Fibroblast of lung (primary cell): ENCODE results near the gene CASKIN1.

Source experiments
- EZH2 ChIP-seq: IDR thresholded peaks from 2 replicates; pipeline ENCODE4 v1.5.1; 2012; ENCODE audit warnings: low read length, control low read depth, mild to moderate bottlenecking; ENCODE audit errors: missing control alignments
- TF ChIP-seq, protein P1 (sequence below), 2 donors: IDR thresholded peaks in 1 of 2; conservative IDR thresholded peaks in 1 of 2; 1 replicate in 1 of 2; 2 replicates in 1 of 2; pipeline ENCODE4 v1.5.1; 2011 to 2012; ENCODE audit warnings: low read length in 2 of 2, control low read depth in 1 of 2, inconsistent platforms in 1 of 2, low read depth in 1 of 2, mild to moderate bottlenecking in 1 of 2

DNA sequence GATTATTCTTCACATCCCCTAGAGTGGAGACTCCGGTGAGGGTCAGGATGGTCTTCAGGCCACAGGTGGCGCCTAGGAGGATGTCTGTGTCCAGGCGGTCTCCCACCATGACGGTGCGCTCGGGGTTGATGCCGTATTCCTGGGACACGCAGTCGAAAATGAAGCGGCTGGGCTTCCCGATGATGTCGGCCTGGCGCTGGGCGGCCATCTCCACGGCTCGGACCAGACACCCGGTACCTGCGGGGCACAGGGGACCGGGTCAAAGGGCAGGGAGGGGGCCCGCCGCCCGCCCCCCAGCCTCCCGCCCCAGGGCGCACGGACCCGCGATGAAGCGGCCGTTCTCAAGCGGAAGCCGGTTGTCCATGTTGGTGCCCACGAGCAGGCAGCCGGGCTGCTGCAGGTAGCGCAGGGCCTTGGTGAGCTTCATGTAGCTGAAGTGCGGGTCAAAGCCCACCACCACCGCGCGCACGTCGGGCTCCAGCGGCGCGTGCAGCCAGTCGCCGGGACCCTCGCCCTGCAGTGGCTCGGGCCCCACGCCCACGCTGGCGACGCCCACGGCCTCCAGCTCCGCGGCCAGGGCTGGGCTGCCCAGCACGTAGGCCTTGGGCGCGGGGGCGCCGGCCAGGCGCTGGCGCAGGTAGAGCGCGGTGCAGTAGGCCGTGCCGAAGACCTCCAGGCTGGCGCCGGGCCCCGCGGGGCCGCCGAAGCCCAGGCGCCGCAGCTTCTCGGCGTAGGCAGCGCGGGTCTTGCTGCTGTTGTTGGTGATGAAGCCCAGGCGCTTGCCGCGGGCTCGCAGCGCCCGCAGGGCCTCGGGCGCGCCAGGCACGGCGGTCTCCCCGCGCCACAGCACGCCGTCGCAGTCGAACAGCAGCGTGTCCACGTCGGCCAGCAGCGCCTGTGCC is 17.7 kb upstream of the CASKIN1 start:
- TF ChIP-seq, protein P1, sequence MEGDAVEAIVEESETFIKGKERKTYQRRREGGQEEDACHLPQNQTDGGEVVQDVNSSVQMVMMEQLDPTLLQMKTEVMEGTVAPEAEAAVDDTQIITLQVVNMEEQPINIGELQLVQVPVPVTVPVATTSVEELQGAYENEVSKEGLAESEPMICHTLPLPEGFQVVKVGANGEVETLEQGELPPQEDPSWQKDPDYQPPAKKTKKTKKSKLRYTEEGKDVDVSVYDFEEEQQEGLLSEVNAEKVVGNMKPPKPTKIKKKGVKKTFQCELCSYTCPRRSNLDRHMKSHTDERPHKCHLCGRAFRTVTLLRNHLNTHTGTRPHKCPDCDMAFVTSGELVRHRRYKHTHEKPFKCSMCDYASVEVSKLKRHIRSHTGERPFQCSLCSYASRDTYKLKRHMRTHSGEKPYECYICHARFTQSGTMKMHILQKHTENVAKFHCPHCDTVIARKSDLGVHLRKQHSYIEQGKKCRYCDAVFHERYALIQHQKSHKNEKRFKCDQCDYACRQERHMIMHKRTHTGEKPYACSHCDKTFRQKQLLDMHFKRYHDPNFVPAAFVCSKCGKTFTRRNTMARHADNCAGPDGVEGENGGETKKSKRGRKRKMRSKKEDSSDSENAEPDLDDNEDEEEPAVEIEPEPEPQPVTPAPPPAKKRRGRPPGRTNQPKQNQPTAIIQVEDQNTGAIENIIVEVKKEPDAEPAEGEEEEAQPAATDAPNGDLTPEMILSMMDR (conservative IDR thresholded peaks at IDR 0.05 in 1 of 2, IDR thresholded peaks at IDR 0.05 in 1 of 2; ENCODE audit: low read depth in 1 of 2, low read length in 2 of 2), result no peak
- TF ChIP-seq EZH2, result no peak
